GM19455 (cell line): ENCODE measurements around the gene CLP1.

Source experiments
- ATAC-seq: cut with Tn5 transposase; IDR thresholded peaks from one replicate; pipeline ENCODE4 v1.9.1; 2021; ENCODE audit not compliant: unreplicated experiment

CLP1 gene

DNA sequence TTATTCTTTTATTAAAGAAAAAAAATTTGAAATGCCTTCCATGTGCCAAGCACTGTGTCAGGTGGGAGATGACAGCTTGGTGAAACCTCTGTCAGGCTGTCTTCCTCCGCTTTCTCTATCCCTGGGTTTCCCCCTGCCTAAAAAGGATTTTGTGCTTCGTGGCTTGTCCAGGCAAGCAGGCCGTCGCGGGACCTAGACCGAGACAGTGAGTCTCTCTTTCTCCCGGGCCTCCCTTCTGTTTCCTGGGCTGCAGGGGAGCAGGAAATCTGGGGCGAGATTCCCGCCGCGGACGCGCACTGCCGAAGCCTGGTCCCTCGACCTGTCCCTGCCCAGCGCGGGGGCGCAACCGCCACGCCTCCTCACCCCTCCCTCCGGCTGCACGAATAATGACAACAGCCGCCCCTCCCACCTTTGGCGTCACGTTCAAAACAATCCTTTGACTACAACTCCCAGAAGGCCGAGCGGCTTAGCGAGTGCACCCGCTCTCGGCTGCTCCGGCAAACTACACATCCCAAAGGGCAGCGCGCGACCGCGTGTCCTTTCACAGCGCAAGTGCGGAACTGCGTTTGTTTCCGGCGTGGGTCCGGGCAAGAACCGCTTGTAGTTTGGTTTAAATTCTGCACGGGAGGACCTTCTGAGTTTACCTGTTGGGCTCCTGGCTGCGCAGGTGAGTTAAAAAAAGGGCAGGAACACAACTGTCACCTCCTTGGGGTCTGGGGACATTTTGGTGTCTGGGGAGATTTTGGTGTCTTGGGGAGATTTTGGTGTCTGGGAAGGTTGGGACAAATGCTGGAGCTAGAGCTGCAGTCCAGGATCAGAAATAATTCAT lies at the start of gene CLP1:
Gene CLP1, plus strand, starts transcription at position 569 of the 829 bp plus-strand sequence. CDS start 1,715 bp downstream, outside the sequence.
- peak; percentile 99 for ATAC-seq

DNA sequence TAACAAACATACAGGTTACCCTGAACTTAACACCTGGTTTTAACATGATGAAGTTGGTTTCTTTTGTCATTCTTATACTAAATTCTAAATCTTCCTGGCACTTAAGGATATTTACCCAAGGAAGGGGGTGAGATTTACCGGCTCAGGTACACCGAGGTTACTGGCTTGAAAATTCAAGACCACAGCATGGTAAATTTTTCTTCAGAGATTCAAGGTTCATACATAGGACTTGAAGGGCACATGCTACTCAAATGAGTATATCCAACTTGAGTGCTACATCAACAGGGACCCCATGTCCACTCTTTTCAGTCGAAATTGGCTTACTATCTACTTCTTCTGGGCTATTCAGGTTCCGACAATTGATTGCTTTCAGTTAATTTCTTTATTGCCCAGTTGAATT lies 47.4 kb upstream of the CLP1 start:
- ATAC-seq = no peak

DNA sequence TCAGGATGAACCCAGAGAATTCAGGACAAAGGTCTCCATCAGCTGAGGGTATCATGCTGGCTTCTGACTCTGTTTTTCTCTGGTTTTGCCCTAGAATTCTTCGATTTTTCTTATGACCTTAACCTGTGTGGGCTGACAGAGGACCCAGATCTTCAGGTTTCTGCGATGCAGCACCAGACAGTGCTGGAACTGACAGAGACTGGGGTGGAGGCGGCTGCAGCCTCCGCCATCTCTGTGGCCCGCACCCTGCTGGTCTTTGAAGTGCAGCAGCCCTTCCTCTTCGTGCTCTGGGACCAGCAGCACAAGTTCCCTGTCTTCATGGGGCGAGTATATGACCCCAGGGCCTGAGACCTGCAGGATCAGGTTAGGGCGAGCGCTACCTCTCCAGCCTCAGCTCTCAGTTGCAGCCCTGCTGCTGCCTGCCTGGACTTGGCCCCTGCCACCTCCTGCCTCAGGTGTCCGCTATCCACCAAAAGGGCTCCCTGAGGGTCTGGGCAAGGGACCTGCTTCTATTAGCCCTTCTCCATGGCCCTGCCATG lies 43.3 kb upstream of the CLP1 start:
- no peak for ATAC-seq

- no peak for ATAC-seq
Observed at GRCh38 chr11:57615308-57615707, 42.3 kb upstream of the CLP1 start.

DNA sequence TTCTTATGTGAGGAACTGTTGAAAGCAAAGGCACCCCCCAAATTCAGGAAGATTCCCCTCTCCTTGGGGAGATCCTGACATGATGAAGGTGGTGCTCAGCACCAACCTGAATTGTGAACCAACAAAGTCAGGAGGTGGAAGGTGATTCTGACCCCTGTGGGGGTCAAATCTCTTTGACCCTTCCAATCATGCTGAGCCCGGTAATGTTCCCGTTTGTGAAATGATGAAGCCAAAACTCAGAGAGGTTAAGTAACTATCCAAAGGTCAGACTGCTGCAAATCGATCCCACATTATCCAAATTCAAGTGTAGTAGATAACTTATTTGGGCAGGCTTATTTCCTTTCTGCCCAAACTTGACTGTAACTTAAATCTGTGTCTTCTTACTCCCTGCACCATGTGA lies 41.0 kb upstream of the CLP1 start:
- ATAC-seq = no peak

DNA sequence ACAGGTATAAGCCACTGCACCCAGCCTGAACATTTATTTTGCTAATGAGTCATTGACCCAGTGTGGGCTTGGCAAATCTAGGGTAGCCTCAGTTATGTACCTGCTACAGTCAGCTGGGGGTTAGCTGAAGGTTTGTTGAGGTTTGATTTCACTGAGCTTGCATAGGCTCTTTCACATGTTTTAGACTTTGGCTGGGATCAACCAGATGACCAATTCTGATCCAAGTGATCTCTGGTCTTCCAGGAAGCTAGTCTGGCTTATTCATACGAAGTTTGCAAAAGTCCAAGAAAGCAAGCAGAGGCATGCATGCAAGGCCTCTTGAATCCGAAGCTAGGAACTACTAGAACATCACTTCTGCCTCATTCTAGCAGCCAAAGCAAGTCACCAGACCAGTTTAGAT lies 39.1 kb upstream of the CLP1 start:
- no peak for ATAC-seq

GRCh38 chr11:57619331-57619730 lies 38.2 kb upstream of the CLP1 start:
- ATAC-seq = no peak

- no peak for ATAC-seq
Observed at GRCh38 chr11:57620467-57620866, 37.1 kb upstream of the CLP1 start.

DNA sequence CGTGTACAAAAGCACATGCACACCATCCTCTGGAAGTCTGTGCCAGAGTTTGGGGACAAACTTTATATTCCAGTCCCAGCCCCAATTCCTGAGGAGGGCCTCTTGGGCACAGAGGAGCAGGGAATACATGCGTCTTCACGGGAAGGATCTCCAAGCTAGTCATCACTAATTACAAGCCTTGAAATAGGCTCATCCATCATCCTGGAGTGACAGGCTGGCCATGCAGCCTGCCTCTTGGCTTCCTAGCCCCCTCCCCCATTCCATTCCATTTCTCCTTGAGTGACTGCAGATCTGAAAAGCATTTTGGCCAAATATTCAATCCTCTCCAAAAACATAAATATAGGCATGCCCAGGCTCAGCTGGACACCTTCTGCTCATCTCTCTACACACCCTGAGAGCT lies 35.3 kb upstream of the CLP1 start:
- ATAC-seq = no peak

- no peak for ATAC-seq
Observed at GRCh38 chr11:57624864-57625263, 32.7 kb upstream of the CLP1 start.

DNA sequence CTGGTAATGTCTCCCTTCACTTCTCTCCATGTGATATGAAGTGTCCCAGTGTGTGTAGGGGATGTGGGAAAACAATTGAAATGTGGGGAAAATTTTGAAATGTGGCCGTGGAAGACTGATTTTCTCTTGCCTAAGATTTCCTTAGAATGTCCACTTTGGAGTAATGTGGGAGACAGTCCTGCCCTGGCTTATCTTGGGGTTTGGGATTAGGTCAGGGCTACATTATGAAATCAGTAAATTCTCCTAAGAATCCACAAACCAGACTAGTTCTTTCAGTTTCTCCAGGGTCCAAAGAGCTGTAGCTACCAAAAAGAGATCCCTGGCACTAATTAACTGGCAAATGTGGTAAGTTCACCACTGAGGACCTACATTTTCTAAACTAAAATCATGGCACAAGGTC lies 30.7 kb upstream of the CLP1 start:
- no peak for ATAC-seq

GRCh38 chr11:57630171-57630570 lies 27.4 kb upstream of the CLP1 start:
- no peak for ATAC-seq

DNA sequence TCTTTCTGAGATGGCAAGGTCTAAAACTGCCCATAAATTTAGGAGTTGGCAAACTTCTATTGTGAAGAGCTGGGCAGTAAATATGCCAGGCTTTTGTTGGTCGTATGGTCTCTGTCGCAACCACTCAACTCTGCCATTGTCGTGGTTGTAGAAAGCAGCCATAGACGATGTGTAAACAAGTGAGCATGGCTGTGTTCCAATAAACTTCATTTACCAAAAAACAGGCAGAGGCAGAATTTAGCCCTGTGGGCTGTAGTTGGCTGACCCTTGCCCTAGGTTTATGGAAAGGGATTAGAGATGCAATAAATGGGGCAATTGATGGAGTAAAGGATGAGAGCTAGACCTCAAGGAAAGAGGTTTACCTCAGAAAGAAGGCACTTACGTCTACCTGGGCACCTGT lies 25.4 kb upstream of the CLP1 start:
- ATAC-seq = no peak

DNA sequence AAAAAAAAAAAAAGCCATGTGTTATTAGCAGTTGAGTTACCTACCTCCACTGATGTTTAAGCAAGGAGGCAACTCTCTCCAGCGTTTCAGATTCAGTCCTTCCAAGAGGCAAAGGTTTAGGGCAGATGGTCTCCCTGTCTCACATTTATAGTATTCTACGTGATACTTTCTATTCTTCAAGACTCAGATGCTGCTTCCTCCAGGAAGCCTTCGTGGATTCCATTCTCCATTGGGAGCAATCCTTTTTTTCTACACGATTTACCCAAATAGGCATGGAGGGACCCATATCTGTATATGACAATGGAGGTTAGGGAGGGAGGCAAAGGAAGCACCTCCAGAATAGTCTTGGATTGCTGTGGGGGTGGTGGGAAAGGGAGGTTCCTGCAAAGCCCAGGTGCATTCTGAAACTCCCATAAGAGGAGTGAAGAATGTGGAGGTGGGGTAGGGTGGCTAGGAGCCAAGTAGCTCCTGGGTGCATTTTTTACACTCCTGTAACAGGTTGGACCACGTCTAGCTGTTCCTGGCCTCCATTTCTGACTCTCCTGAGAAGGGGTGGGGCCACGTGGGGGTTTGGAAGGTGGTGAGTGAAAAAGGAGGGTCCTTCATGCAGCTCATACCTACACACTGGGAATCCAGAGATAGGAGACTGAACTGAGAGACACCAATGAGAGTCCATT lies 24.0 kb upstream of the CLP1 start:
- ATAC-seq = no peak

DNA sequence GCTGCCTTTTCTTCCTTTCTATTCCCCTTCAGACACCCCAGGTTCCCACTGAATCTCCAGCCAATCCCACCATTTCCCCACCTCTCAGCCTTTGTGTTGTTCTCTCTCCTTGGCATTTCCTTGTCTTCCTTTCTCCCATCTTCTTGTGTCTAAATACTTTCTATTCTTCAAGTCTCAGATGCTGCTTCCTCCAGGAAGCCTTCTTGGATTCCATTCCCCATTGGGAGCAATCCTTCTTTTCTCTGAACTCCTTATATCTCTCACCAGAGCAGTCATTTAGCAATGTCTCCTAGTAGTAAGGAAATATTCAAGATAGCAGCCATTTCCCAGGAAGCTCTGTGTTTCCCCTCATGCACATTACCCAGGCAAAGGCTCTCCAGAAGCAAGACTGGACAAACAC lies 23.3 kb upstream of the CLP1 start:
- ATAC-seq = no peak

GRCh38 chr11:57635246-57635645 lies 22.3 kb upstream of the CLP1 start:
- ATAC-seq = no peak

- ATAC-seq = no peak
Observed at GRCh38 chr11:57637626-57638004, 19.9 kb upstream of the CLP1 start.

- no peak for ATAC-seq
Observed at GRCh38 chr11:57638005-57638781, 19.4 kb upstream of the CLP1 start.

DNA sequence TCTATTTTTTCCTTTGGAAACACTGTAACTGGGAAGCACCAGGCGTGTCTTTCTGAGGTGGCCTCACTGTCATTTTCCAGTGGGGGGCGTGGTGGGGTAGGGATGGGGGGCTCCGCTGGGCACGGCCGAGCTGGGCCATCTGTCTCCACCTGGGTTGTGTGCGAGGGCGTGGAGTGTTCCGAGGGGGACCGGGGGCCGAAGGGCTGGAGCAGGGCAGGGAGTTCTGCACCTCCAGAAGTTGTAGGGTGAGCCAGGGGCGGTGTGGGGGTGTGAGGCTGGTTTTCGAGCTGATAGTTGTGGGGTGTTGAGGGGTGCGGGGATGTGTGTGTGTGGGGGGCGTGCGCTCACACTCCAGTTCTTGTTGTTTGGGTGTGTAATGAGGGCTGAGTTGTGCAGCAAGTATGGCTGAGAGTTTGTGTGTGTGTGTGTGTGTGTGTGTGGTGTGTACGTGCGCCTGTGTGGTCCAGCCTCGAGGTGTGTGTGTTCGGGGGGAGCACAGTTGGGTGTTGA lies 18.7 kb upstream of the CLP1 start:
- ATAC-seq = no peak

DNA sequence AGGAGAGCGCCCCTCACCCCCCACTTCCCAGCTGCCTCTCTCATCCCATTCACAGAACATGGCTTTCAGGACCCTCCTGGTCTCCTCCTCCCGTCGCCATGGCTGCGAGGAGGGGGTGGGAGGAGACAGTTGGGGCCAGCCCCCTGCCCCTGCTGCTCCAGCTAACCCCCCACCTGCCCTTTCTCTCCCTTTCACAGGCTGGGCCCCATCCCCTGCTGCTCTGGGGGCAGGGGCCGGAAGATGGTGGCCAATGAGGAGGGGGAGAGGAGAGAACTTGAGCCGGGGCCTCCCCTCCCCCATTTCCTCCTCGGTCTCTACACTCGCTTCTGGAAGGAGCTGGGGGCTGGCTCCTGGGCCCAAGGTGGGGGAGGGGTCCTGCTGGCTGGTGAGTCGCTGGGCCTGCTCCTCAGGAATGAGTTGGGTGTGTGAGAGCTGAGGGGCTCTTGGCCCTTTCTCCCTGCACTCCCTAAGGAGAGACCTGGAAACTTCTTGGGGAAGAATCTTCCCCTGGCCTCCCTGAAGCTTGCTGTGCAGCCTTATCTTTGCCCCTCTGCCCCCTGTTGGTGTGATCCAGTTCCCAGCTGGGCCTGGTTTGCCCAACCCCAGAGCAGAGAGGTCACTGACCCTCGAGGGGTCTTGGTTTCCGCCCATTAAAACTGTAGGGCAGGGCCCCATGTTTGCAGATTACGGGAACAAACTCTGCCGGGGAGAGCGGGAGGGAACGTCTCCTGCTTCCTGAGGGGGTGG lies 18.1 kb upstream of the CLP1 start:
- ATAC-seq = no peak
